GM13976 (cell line): ENCODE measurements around the gene GANAB.
"Not testable (repeated sequence)": the region's sequence is repeated elsewhere in the genome, so short reads cannot be mapped to it uniquely, and the experiment has no call there.

Experiments used
- DNase-seq: peaks from one replicate; pipeline ENCODE4 v3.0.0; 2012; ENCODE audit warnings: low spot score
- in situ Hi-C: fragments of 300-500 bp; cut with MboI; formaldehyde crosslinking; loops from one replicate; pipeline ENCODE4 v1.12.0; 2022; ENCODE audit warnings: low sequenced_read_pairs, mixed read lengths, inconsistent platforms; ENCODE audit not compliant: unreplicated experiment
- TF ChIP-seq, protein P1 (sequence below): IDR thresholded peaks from 2 replicates; pipeline ENCODE4 v1.5.1; 2012; ENCODE audit warnings: borderline replicate concordance, mild to moderate bottlenecking; ENCODE audit not compliant: insufficient read depth; ENCODE audit errors: extremely low read depth, missing control alignments, control extremely low read depth

The GANAB gene

DNA sequence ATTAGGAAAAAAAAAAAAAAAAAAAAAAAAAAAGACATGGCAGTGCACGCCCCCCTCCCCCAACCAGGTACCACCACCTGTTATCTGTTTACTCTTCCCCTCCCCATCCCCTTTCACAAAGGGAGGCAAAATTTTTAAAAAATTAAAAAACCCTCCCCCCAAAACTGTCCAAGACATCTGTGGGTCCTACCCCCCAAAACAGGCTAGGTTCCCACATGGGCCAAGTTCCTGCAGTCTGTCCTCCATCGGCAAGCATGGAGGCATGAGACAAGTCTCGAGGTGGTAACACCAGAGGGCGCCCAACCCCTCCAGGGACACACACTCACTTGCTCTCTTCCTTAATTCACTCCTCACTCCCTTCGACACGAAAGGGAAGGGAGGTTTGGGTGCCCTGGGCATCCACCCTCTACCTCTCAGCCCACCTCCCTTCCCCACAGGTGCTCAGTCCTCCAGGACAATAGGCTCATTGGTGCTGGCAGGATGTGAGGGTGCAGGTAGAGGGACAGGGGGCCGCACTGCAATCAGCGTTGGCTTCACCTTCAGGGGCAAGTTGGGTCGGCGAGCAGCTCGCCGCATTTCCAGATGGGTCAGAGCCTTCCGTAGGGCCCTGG lies 52.9 kb downstream of the GANAB start:
- in situ Hi-C loops, result no loop called here
- TF ChIP-seq, protein P1, sequence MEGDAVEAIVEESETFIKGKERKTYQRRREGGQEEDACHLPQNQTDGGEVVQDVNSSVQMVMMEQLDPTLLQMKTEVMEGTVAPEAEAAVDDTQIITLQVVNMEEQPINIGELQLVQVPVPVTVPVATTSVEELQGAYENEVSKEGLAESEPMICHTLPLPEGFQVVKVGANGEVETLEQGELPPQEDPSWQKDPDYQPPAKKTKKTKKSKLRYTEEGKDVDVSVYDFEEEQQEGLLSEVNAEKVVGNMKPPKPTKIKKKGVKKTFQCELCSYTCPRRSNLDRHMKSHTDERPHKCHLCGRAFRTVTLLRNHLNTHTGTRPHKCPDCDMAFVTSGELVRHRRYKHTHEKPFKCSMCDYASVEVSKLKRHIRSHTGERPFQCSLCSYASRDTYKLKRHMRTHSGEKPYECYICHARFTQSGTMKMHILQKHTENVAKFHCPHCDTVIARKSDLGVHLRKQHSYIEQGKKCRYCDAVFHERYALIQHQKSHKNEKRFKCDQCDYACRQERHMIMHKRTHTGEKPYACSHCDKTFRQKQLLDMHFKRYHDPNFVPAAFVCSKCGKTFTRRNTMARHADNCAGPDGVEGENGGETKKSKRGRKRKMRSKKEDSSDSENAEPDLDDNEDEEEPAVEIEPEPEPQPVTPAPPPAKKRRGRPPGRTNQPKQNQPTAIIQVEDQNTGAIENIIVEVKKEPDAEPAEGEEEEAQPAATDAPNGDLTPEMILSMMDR, result peak; percentile 61

DNA sequence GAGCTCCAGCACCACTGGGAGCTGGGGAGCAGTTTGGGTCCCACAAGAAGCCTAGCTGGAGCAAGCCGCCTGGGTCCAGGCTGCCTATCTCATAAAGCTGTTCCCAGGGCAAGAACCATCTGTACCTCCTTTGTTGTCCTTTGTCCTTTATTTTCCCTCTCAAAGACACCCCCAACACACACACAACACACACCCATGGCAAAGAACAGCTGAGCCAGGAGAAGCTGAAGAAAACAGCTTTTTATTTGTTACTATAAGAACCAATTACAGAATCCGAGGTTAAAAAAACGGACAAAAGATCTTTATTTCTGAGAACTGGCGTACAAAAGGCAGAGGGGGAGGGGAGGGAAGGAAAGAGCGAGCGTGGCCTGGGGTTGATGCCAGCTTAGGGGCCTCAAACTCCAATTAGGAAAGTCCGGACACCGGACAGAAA lies 53.4 kb downstream of the GANAB start:
- TF ChIP-seq, protein P1, result no peak
- no peak for DNase-seq
- in situ Hi-C loops, result no loop called here

More for the DNA sequence above, 52.9 kb downstream of the GANAB start:
- peak; percentile 72 for DNase-seq

DNA sequence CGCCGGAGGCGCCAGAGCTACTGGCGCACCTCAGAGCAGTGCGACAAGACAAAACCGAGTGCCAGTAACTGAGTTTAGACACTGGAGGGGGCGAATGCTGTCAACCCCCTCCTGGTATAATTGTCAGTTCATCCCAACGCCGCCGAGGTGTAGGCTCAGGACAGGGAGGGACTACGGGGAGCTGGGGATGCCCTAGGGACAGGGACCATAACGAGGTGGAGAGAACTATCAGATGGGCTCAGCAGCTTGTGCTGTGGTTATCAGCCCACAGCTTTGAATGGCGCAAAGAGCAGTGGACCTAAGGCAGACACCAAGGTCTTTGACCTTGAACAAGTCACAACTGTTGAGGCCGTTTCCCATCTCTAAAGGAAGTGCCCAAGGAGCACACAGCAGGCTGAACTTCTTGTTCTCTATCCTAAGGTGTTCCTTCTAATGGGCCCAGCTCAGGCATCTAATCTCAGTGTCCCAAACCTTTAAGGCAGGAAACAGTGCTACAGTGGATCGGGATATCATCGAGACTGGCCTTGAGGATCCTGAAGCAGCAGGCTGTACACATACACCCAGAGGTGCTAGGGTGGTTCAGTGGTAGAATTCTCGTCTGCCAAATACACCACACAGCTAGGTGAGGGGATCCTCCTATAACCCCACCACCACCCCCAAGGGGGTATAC lies 54.1 kb downstream of the GANAB start:
- in situ Hi-C loops, result no loop called here
- DNase-seq, result no peak
- TF ChIP-seq, protein P1, result no peak

DNA sequence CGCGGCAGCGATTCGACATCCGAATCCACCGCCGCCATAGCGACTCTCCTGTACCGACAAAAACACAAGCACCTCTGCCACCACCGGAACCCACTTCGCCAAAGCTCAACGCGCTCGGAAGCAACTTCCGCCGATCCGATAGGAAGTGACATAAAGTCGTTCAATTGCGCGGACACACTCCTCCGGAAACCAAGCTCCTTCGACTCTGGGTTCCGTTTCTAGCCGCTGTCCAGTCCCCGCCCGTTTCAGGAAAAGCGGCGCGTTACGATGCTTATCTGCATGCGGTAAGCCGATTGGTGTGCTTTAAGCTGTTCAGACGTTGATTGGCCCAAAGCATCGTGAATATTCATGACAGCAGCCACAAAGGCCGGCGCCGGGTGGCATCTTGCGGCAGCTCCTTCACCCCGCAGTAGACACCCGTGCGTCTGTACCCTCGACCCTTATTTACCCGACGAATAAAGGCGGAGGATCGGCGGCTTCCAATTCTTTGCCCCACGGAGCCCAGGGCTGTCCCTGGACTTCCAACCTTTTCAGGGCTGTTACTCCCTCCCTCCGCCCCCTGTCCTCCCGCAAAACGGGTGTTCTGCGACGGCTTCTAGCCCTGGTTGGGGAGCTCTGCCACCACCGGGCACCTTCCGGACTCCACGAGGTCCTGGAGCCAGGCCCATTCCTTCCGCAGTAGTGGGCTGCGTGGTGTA lies 54.8 kb downstream of the GANAB start, which contains the start of gene TUT1:
Gene TUT1 (minus strand): TSS at position 76 of the 698 bp plus-strand sequence. CDS start 38 bp downstream, at position 38.
- TF ChIP-seq, protein P1, result no peak
- peak; percentile 94 for DNase-seq
- in situ Hi-C loops, result no loop called here

DNA sequence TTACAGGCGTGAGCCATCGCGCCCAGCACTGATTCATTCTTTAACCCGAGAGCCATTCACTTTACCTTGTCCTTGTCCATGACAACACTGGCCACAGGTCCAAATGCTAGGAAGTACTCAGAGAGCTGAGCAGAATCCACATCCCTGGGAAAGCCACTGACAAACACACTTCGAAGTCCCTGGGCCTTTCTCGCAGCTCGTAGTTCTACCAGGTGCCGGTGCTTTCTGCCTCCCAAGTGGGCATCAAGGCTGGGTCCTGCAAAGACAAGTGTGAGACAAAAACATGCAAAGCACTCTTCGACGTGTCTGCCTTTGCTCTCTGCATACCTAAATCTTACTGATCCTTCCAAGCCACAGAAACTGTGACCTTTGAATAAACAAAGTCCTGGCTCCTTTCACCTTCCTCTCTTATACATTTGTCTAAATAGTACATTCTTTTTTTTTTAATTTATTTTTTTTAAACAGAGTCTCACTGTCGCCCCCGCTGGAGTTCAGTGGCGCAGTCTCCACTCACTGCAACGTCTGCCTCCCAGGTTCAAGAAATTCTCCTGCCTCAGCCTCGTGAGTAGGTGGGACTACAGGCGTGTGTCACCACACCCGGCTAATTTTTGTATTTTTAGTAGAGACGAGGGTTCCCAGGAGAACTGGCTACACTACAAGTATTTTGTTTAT lies 57.3 kb downstream of the GANAB start:
- TF ChIP-seq, protein P1, result no peak
- in situ Hi-C loops, result no loop called here
- DNase-seq, result no peak

DNA sequence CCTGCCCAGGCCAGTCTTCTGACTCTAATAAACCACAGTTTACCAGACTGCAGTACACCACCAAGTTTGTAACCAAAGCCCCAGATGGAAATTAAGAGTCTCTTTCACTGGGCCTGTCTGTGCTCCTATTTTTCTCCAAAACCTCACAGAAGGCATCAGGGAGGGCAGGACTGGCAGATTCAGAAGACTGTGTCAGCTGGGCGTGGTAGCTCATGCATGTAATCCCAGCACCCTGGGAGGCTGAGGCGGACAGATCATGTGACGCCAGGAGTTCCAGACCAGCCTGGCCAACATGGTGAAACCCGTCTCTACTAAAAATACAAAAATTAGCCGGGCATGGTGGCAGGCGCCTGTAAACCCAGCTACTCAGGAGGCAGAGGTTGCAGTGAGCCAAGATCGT lies 61.1 kb downstream of the GANAB start:
- DNase-seq, in situ Hi-C loops: not testable (repeated sequence)

DNA sequence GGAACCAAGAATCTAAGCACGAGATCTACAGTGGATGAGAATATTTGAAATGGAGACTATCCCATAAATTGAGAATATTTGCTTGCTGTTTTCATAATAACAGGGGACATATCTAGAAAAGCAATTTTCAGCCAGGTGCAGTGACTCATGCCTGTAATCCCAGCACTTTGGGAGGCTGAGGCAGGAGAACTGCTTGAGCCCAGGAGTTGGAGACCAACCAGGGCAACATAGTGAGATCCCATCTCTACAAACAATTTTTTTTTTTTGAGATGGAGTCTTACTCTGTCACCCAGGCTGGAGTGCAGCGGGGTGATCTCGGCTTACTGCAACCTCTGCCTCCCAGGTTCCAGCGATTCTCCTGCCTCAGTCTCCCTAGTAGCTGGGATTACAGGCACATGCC lies 64.7 kb downstream of the GANAB start:
- DNase-seq, in situ Hi-C loops: not testable (repeated sequence)
